ENCODE data around the gene SCN5A.

Gene SCN5A

DNA sequence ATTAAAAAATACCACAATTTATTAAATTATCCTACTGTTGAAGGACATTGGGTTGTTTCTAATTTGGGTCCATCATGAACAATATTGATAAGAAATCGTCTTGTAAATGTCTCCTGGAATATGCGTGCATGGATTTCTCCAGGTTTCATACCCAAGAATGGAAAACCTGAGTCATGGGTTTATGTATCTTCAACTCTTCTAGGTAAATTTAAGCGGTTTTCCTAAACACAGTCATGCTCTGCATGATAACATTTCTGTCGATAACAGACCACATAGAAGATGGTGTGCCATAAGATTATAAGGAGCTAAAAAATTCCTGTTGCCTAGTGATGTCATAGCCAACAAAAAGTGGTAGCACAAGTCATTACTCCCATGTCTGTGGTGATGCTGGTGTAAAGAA, 39.9 kb upstream of the SCN5A start:
- no peak for DNase-seq
- H3K36me3 Mint-ChIP-seq (ENCODE audit: low read depth) = no peaks in the 10 kb centered on the region
- H3K4me3 Mint-ChIP-seq = no peak overlapping the region
- no peaks in the 10 kb centered on the region for H3K4me1 Mint-ChIP-seq
- peaks cover 12% of the 10 kb centered on the region for H3K27me3 Mint-ChIP-seq (ENCODE audit: low read depth, poor library complexity)
- H3K9me3 Mint-ChIP-seq = peaks cover 3% of the 10 kb centered on the region
- H3K27ac Mint-ChIP-seq = no peak overlapping the region
- TF ChIP-seq, protein P1, sequence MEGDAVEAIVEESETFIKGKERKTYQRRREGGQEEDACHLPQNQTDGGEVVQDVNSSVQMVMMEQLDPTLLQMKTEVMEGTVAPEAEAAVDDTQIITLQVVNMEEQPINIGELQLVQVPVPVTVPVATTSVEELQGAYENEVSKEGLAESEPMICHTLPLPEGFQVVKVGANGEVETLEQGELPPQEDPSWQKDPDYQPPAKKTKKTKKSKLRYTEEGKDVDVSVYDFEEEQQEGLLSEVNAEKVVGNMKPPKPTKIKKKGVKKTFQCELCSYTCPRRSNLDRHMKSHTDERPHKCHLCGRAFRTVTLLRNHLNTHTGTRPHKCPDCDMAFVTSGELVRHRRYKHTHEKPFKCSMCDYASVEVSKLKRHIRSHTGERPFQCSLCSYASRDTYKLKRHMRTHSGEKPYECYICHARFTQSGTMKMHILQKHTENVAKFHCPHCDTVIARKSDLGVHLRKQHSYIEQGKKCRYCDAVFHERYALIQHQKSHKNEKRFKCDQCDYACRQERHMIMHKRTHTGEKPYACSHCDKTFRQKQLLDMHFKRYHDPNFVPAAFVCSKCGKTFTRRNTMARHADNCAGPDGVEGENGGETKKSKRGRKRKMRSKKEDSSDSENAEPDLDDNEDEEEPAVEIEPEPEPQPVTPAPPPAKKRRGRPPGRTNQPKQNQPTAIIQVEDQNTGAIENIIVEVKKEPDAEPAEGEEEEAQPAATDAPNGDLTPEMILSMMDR (IDR thresholded peaks at IDR 0.05) = no peak

DNA sequence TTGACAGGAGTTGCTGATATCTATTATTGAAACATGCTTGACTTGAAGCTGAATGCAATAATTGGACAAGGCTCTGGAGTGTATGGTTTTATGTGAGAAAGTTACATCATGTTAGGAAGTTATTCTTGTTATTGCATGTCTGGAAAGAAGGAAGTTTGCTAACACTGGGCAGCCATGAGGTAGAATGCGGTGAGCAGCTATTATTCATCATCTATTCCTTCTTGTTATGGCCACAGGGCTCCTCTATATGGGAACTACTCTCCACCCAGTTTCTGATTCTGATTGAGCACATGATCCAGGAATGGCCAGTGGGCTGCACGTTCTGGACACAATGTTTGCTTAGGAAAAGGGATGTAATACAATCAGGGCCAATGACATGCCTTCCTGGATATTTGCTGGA, 37.8 kb upstream of the SCN5A start:
- DNase-seq = no peak
- H3K9me3 Mint-ChIP-seq = no peaks in the 10 kb centered on the region
- no peak overlapping the region for H3K27ac Mint-ChIP-seq
- peaks cover 12% of the 10 kb centered on the region for H3K27me3 Mint-ChIP-seq (ENCODE audit: low read depth, poor library complexity)
- H3K4me1 Mint-ChIP-seq = no peaks in the 10 kb centered on the region
- TF ChIP-seq, protein P1 (IDR thresholded peaks at IDR 0.05) = no peak
- no peak overlapping the region for H3K4me3 Mint-ChIP-seq
- no peaks in the 10 kb centered on the region for H3K36me3 Mint-ChIP-seq (ENCODE audit: low read depth)

DNA sequence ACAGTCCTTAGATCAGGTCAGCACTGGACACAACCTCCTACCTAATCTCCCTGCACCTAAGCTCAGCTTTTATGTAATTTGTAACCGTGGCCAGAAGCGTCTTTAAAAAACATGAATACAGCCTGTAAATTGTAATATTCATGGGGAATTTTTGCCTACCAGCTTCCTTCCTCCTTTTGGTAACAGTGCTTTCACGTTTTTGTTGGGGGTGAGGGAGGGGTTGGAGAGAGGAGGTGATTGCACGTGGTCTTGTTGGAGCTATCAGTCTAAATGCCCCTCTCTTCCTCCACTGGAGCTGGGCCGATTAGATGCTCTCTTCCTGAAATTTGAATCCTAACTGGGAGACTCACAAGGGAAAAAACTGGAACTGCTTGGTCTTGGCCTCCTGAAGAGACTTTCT, 35.1 kb upstream of the SCN5A start:
- Mint-ChIP-seq H3K27me3 (ENCODE audit: low read depth, poor library complexity) (peaks cover 32% of the 10 kb centered on the region), H3K4me3 (no peak overlapping the region), H3K36me3 (ENCODE audit: low read depth) (no peaks in the 10 kb centered on the region), H3K4me1 (no peaks in the 10 kb centered on the region), H3K9me3 (no peaks in the 10 kb centered on the region), H3K27ac (no peak overlapping the region)
- TF ChIP-seq, protein P1 (IDR thresholded peaks at IDR 0.05) = no peak
- no peak for DNase-seq

DNA sequence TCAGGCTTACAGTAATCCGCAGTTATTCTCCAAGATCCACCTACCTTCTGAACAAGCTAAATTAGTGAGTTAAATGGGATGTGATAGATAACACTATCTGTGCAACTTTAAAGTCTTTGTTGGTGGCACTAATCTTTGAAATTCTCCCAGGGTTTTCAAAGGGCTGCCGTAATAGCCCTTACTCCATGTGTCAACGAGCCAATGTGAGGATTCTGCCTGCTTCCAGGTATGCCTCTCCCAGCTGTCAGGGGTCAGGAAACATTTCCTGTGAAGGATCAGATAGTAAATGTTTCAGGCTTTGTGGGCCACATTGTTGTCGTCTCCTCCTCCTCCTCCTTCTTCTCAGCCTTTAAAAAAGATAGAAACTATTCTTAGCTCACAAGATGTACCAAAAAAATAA, 20.2 kb upstream of the SCN5A start:
- peaks cover 4% of the 10 kb centered on the region for H3K4me1 Mint-ChIP-seq
- no peak overlapping the region for H3K4me3 Mint-ChIP-seq
- DNase-seq = no peak
- TF ChIP-seq, protein P1 (IDR thresholded peaks at IDR 0.05) = no peak
- peaks cover 6% of the 10 kb centered on the region for H3K27me3 Mint-ChIP-seq (ENCODE audit: low read depth, poor library complexity)
- H3K9me3 Mint-ChIP-seq = peaks cover 6% of the 10 kb centered on the region
- H3K27ac Mint-ChIP-seq = no peak overlapping the region
- H3K36me3 Mint-ChIP-seq (ENCODE audit: low read depth) = no peaks in the 10 kb centered on the region

DNA sequence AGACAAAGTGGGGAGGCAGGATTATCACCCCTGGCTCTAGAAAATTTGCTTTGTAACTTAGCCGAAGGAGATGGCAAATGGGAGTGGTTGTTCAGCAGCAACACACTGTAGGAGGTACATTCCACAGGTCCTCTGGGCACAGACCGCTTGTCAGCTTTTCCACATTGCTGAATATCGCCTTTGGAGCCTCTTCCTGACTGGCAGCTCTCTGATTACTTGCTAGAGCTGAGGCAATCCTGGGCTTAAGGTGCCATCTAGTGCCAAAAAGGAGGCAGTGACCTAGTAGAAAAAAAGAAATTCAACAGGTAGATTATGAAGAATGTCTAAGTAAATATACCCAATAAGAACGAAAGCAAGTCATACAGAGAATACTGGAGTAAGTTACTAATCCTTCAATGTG, 13.1 kb upstream of the SCN5A start:
- peaks cover 6% of the 10 kb centered on the region for H3K27me3 Mint-ChIP-seq (ENCODE audit: low read depth, poor library complexity)
- no peak overlapping the region for H3K4me3 Mint-ChIP-seq
- peaks cover 18% of the 10 kb centered on the region for H3K4me1 Mint-ChIP-seq
- no peak for DNase-seq
- H3K27ac Mint-ChIP-seq = no peak overlapping the region
- TF ChIP-seq, protein P1 (IDR thresholded peaks at IDR 0.05) = peak; percentile 34
- H3K36me3 Mint-ChIP-seq (ENCODE audit: low read depth) = no peaks in the 10 kb centered on the region
- H3K9me3 Mint-ChIP-seq = peaks cover 39% of the 10 kb centered on the region

DNA sequence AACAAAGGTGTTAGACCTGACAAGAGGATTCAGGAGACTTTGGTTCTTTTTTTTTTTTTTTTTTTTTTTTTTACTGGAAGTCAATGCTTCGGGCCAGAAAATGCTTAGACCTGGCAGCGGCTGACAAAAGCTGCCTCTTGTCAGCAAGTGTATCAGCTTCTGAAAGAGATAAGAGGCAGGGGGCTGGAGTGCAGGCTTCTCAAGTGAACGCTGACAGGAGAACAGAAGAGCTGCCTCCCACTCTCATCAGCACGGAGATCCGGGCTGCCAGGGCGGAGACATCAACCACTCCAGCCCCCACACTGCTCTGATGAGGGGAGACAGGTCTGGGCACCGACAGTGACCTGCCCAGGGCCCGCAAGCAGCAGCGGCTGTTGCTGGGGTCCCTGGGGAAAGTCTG, 9.4 kb upstream of the SCN5A start:
- Mint-ChIP-seq H3K27ac (no peak overlapping the region), H3K9me3 (peaks cover 29% of the 10 kb centered on the region), H3K27me3 (ENCODE audit: low read depth, poor library complexity) (peaks cover 19% of the 10 kb centered on the region), H3K4me1 (peaks cover 29% of the 10 kb centered on the region), H3K4me3 (no peak overlapping the region), H3K36me3 (ENCODE audit: low read depth) (no peaks in the 10 kb centered on the region)
- DNase-seq = no peak
- TF ChIP-seq, protein P1 (IDR thresholded peaks at IDR 0.05) = no peak
